HCT116 (cell line): Measurements from ENCODE around the gene STAC. TPM values are rescaled to one million over a fixed set of nuclear protein-coding genes. Genes with fewer than 3 reads are reported as not detected.

ENCODE experiments used
- ATAC-seq: fragments of 200-7000 bp; cut with Tn5 transposase; 2 replicates; pipeline ENCODE4 v1.9.1; 2020; ENCODE audit warnings: mild to moderate bottlenecking, moderate library complexity
- BruUV-seq: library from RNA; stranded (reverse); fragments of 400-500 nt; replicated peaks from 2 replicates; lab custom pipeline; 2021; lab: Mats Ljungman, UMichigan
- CTCF ChIA-PET: fragments of 300-600 bp; sonication (Branson Sonifier 250); formaldehyde crosslinking; loops from one replicate; lab custom pipeline; 2021; ENCODE audit warnings: antibody characterized with exemption; lab: Charles Lee
- POLR2A ChIA-PET: fragments of 300-600, 350-600 bp; sonication (Branson Sonifier 250); formaldehyde crosslinking; loops from one replicate; lab custom pipeline; 2021; ENCODE audit warnings: antibody characterized with exemption; lab: Charles Lee
- RAD21 ChIA-PET, 2 experiments: fragments of 300-600 bp; sonication (Branson Sonifier 250); formaldehyde crosslinking; loops; one replicate each; lab custom pipeline; 2023; ENCODE audit warnings: low total read pairs in 2 of 2; ENCODE audit not compliant: uncharacterized antibody in 2 of 2, unreplicated experiment in 2 of 2, low non-redundant PET in 1 of 2; lab: Charles Lee
- DNase-seq: peaks from one replicate; pipeline ENCODE4 v3.0.0-alpha.2; 2010; ENCODE audit warnings: low read depth, low spot score
- H2AFZ ChIP-seq: fragments of 200-600 bp; shearing (Covaris generic), sonication (generic); 2 replicates; pipeline ENCODE4 v1.6.1; 2017; ENCODE audit warnings: low read depth, mixed run types, mixed read lengths, antibody characterized with exemption, low read length; ENCODE audit not compliant: poor library complexity, severe bottlenecking
- H3K27ac ChIP-seq: 2 replicates; pipeline ENCODE4 v1.5.1; 2012; ENCODE audit warnings: low read depth, low read length
- H3K27me3 ChIP-seq: fragments of 200-600 bp; sonication (generic); 2 replicates; pipeline ENCODE4 v1.6.1; 2016; ENCODE audit warnings: mixed run types, low read length, mixed read lengths; ENCODE audit not compliant: insufficient read depth
- H3K36me3 ChIP-seq, 2 experiments: fragments of 200-500 bp in 1 of 2; fragments of 200-600 bp in 1 of 2; sonication (Bioruptor generic) in 1 of 2; sonication (generic) in 1 of 2; 2 replicates each; pipeline versions ENCODE4 v1.5.1 to v1.6.1; 2014 to 2016; ENCODE audit warnings: low read length in 2 of 2, inconsistent platforms in 1 of 2, mixed read lengths in 1 of 2, mixed run types in 1 of 2; ENCODE audit not compliant: insufficient read depth in 2 of 2, control insufficient read depth in 1 of 2
- H3K4me1 ChIP-seq, 2 experiments: fragments of 200-600 bp in 1 of 2; sonication (generic) in 1 of 2; 2 replicates each; pipeline versions ENCODE4 v1.5.1 to v1.6.1; 2012 to 2017; ENCODE audit warnings: low read length in 2 of 2, inconsistent platforms in 1 of 2, mild to moderate bottlenecking in 1 of 2, mixed read lengths in 1 of 2, mixed run types in 1 of 2, moderate library complexity in 1 of 2; ENCODE audit not compliant: insufficient read depth in 2 of 2, control insufficient read depth in 1 of 2
- H3K4me2 ChIP-seq: fragments of 200-600 bp; sonication (generic); 2 replicates; pipeline ENCODE4 v1.6.1; 2017; ENCODE audit warnings: mixed run types, low read length, mixed read lengths
- H3K4me3 ChIP-seq, 2 experiments: fragments of 200-600 bp in 1 of 2; sonication (generic) in 1 of 2; replicated peaks in 1 of 2; 2 replicates each; pipeline ENCODE4 v1.5.1; 2011 to 2016; ENCODE audit warnings: low read length in 2 of 2, control low read depth in 1 of 2, low read depth in 1 of 2, mild to moderate bottlenecking in 1 of 2, mixed read lengths in 1 of 2, mixed run types in 1 of 2
- H3K79me2 ChIP-seq: fragments of 200-600 bp; sonication (generic); 2 replicates; pipeline ENCODE4 v1.6.1; 2017; ENCODE audit warnings: mild to moderate bottlenecking, mixed run types, low read length, moderate library complexity, mixed read lengths; ENCODE audit not compliant: insufficient read depth
- H3K9ac ChIP-seq: fragments of 200-600 bp; sonication (generic); 2 replicates; pipeline ENCODE4 v1.6.1; 2016; ENCODE audit warnings: low read length, mixed read lengths
- H3K9me2 ChIP-seq: fragments of 200-600 bp; sonication (generic), shearing (Covaris generic); 2 replicates; pipeline ENCODE4 v1.6.1; 2017; ENCODE audit warnings: mixed run types, mild to moderate bottlenecking, moderate library complexity; ENCODE audit not compliant: insufficient read depth
- H3K9me3 ChIP-seq, 2 experiments: fragments of 200-500 bp in 1 of 2; fragments of 200-600 bp in 1 of 2; sonication (Bioruptor generic) in 1 of 2; sonication (generic) in 1 of 2; 2 replicates each; pipeline ENCODE4 v1.6.1; 2014 to 2017; ENCODE audit warnings: low read length in 2 of 2, mixed read lengths in 2 of 2, inconsistent platforms in 1 of 2, low read depth in 1 of 2, mild to moderate bottlenecking in 1 of 2, mixed run types in 1 of 2, moderate library complexity in 1 of 2; ENCODE audit not compliant: control insufficient read depth in 1 of 2, insufficient read depth in 1 of 2
- H4K20me1 ChIP-seq: fragments of 200-600 bp; sonication (generic), shearing (Covaris generic); 2 replicates; pipeline ENCODE4 v1.6.1; 2017; ENCODE audit warnings: mixed run types, mild to moderate bottlenecking, moderate library complexity; ENCODE audit not compliant: insufficient read depth
- CEBPB ChIP-seq: IDR thresholded peaks from 2 replicates; pipeline ENCODE4 v1.6.1; 2012; ENCODE audit warnings: low read depth
- EZH2 ChIP-seq: fragments of 200-600 bp; sonication (generic); IDR thresholded peaks from 2 replicates; pipeline ENCODE4 v1.6.1; 2017; ENCODE audit warnings: antibody characterized with exemption, mixed run types
- JUND ChIP-seq: IDR thresholded peaks from 2 replicates; pipeline ENCODE4 v1.6.1; 2012
- RAD21 ChIP-seq: IDR thresholded peaks from 2 replicates; pipeline ENCODE4 v1.6.1; 2012; ENCODE audit warnings: low read depth, mild to moderate bottlenecking
- SIN3A ChIP-seq: IDR thresholded peaks from 2 replicates; pipeline ENCODE4 v1.6.1; 2012; ENCODE audit warnings: low read depth
- TCF7L2 ChIP-seq: IDR thresholded peaks from 2 replicates; pipeline ENCODE4 v1.7.0; 2011; ENCODE audit warnings: borderline replicate concordance, inconsistent platforms; ENCODE audit not compliant: insufficient read depth, insufficient read length; ENCODE audit errors: extremely low read depth
- ZBTB33 ChIP-seq: IDR thresholded peaks from 2 replicates; pipeline ENCODE4 v1.6.1; 2011; ENCODE audit warnings: mild to moderate bottlenecking, low read length, moderate library complexity; ENCODE audit not compliant: insufficient replicate concordance; ENCODE audit errors: extremely low read depth
- ZFX ChIP-seq: fragments of 450-650 bp; IDR thresholded peaks from 2 replicates; pipeline ENCODE4 v1.6.1; 2017
- ZNF274 ChIP-seq: fragments of 200-500 bp; sonication (Bioruptor generic); IDR thresholded peaks from 2 replicates; pipeline ENCODE4 v1.6.1; 2014; ENCODE audit warnings: mild to moderate bottlenecking, low read depth, low read length, inconsistent platforms
- intact Hi-C: fragments of 100-400 bp; cut with micrococcal nuclease; formaldehyde crosslinking; loops from 2 replicates; pipeline ENCODE4 v1.10.0; 2022
- total RNA-seq: library from RNA; stranded (reverse); gene quantifications from one replicate; pipeline ENCODE4 v1.2.1, GENCODE V29; 2021; ENCODE audit not compliant: unreplicated experiment
- TF ChIP-seq, protein P1 (sequence below): IDR thresholded peaks from 2 replicates; pipeline ENCODE4 v1.6.1; 2012
- TF ChIP-seq, protein P2 (sequence below): IDR thresholded peaks from 2 replicates; pipeline ENCODE4 v1.6.1; 2012

Gene STAC
- total RNA-seq, 1 experiment from 2014 or later, result not detected

DNA sequence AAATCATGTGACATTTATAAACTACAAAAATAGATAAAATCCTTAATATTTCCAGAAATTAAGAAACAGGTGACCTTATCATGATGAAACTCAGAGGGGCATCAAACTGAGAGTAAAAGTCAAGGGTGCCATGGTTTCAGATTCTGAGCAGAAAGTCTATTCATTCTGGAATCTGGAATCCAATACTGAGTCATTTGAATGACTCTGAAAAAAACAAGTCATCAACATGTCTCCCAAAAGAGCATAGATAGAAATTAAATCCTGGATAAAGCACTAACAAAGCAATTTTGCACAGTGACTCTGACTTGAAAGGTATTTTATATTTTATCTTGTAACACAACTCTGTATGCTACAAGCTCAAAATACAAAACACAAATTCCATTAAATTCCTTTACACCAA is 23.4 kb downstream of the STAC start (continued):
- TF ChIP-seq, protein P1, sequence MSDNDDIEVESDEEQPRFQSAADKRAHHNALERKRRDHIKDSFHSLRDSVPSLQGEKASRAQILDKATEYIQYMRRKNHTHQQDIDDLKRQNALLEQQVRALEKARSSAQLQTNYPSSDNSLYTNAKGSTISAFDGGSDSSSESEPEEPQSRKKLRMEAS, result no peak
- TF ChIP-seq RAD21 (no peak), ZFX (no peak), ZBTB33 (no peak), SIN3A (no peak), CEBPB (no peak), EZH2 (no peak), JUND (no peak), TCF7L2 (no peak)
- TF ChIP-seq, protein P2, sequence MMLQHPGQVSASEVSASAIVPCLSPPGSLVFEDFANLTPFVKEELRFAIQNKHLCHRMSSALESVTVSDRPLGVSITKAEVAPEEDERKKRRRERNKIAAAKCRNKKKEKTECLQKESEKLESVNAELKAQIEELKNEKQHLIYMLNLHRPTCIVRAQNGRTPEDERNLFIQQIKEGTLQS, result no peak

GRCh38 chr3:36405190-36405589 is 24.9 kb downstream of the STAC start:
- no peak overlapping the region for H3K9ac ChIP-seq
- no peaks in the 10 kb centered on the region for H3K79me2 ChIP-seq
- ATAC-seq, result no peak
- H3K9me3 ChIP-seq, result no peaks in the 10 kb centered on the region
- H2AFZ ChIP-seq, result no peak overlapping the region
- H3K9me2 ChIP-seq, result no peaks in the 10 kb centered on the region
- H3K36me3 ChIP-seq, result no peaks in the 10 kb centered on the region
- no peak overlapping the region for H3K27ac ChIP-seq
- ChIA-PET CTCF (no interaction called here), POLR2A (no interaction called here), RAD21 (no interaction called here)
- no peaks in the 10 kb centered on the region for H4K20me1 ChIP-seq
- BruUV-seq, result no TSS peak
- TF ChIP-seq SIN3A (no peak), CEBPB (no peak), ZNF274 (no peak), TCF7L2 (no peak)
- no peaks in the 10 kb centered on the region for H3K4me1 ChIP-seq
- intact Hi-C loops, result no loop called here
- H3K4me2 ChIP-seq, result no peak overlapping the region
- H3K4me3 ChIP-seq, result no peak overlapping the region
- H3K27me3 ChIP-seq, result peaks cover 8% of the 10 kb centered on the region
- no peak for DNase-seq
